ENCODE results near the gene KLK14. TPM values are rescaled to one million over a fixed set of nuclear protein-coding genes. Genes with fewer than 3 reads are reported as not detected.

Gene KLK14
- total and polyA plus RNA-seq, 10 of the 15 experiments (the other 5 are each of a cell fraction or from before 2014, with no cell fraction given): not detected

- RAD21 ChIA-PET (ENCODE audit: unreplicated experiment): interaction anchor here (0.9 to 1.0 kb wide), 2 partner anchors 75 to 169 kb away, joined by 3 to 4 read pairs; no protein-coding TSS in a partner anchor
- DNase-seq (ENCODE audit: low read depth, low spot score) (no peak), FAIRE-seq (no peak), ATAC-seq (peak; percentile 40; the same call in 2 of the 3 replicates)
- H3K27me3 ChIP-seq (replicated peaks in 1 of 2; ENCODE audit: control insufficient read depth in 2 of 2, insufficient read depth in 2 of 2, low read length in 1 of 2): no peaks in the 10 kb centered on the region
- WGBS (ENCODE audit: insufficient coverage, insufficient replicate concordance, low lambda C conversion rate, missing lambda C conversion rate): 91% methylated on average over 6 of the region's 6 CpGs
- H3K4me3 ChIP-seq: no peak overlapping the region
- peaks cover 0 to 6% of the 10 kb centered on the region in 2 experiments; a peak in 3 of 4 replicates for H3K36me3 ChIP-seq (ENCODE audit: control insufficient read depth in 2 of 2, insufficient read depth in 2 of 2, low read length in 1 of 2)
- in situ Hi-C loops (cut with MboI): loop anchor here (10.0 kb wide), 1 partner anchor 162 kb away; no protein-coding TSS in a partner anchor
- POLR2A ChIA-PET: interaction anchor here (0.5 kb wide), 1 partner anchor 1401 kb away, joined by 5 read pairs; no protein-coding TSS in a partner anchor
- intact Hi-C loops (cut with micrococcal nuclease; ENCODE audit: unreplicated experiment): no loop called here
- CTCF ChIA-PET: interaction anchor here (0.6 to 2.0 kb wide), 15 partner anchors 10 to 682 kb away, joined by 3 to 17 read pairs (median 3); partner anchors contain the start of gene CTU1
- H3K4me1 ChIP-seq (ENCODE audit: control insufficient read depth, insufficient read depth, low read length): no peaks in the 10 kb centered on the region; the same call in 1 of the 2 replicates
- no peaks in the 10 kb centered on the region for H3K9me3 ChIP-seq (replicated peaks; ENCODE audit: control insufficient read depth, insufficient read depth, low read length)
- H2AFZ ChIP-seq (ENCODE audit: control insufficient read depth, low read depth, low read length): no peak overlapping the region
- H3K9ac ChIP-seq (ENCODE audit: control insufficient read depth, insufficient read depth, low read length): no peak overlapping the region
- no peaks in the 10 kb centered on the region for H3K79me2 ChIP-seq (ENCODE audit: control insufficient read depth, insufficient read depth, low read length)
- no peaks in the 10 kb centered on the region; the same call in 1 of the 2 replicates for H4K20me1 ChIP-seq (ENCODE audit: control insufficient read depth, insufficient read depth)
- SMC1A ChIA-PET (ENCODE audit: uncharacterized antibody, unreplicated experiment): no interaction called here
- H3K4me2 ChIP-seq (ENCODE audit: control insufficient read depth, insufficient read depth): no peak overlapping the region
- no peak for TF ChIP-seq SMAD1 (IDR thresholded peaks at IDR 0.05; ENCODE audit: low read depth, partially characterized antibody)
- 0 out of 2 replicates have a peak, but pooled peaks have one; percentile 13 for TF ChIP-seq RAD21 (IDR thresholded peaks at IDR 0.05; ENCODE audit: insufficient read depth, low read depth, low read length)
- no peak for TF ChIP-seq BHLHE40 (IDR thresholded peaks at IDR 0.05; ENCODE audit: borderline replicate concordance in 1 of 2, low read depth in 2 of 2, low read length in 1 of 2)
- TF ChIP-seq CTCF (IDR thresholded peaks at IDR 0.05 in 2 of 3, conservative IDR thresholded peaks at IDR 0.05 in 1 of 3; ENCODE audit: control insufficient read depth in 2 of 3, extremely low read depth in 1 of 3, insufficient read depth in 1 of 3, low read depth in 3 of 3, low read length in 3 of 3): peak; percentile 17 to 21 (median 20); a peak in 3 of 6 replicates
- no peak for TF ChIP-seq NR2F1 (conservative IDR thresholded peaks at IDR 0.05)
- no peak overlapping the region for H3K27ac ChIP-seq (ENCODE audit: control insufficient read depth, insufficient read depth)
- BruUV-seq (replicated peaks): no TSS peak
Measured at GRCh38 chr19:51096473-51097165, 13.9 kb upstream of the KLK14 start.
